ENCODE data around the gene ZXDC. TPM values are rescaled to one million over a fixed set of nuclear protein-coding genes. Genes with fewer than 3 reads are reported as not detected.

Gene ZXDC
- total RNA-seq, 2 donors from 2014 or later = 53.5 to 55.0 TPM

- no peak for DNase-seq (ENCODE audit: low spot score)
- ATAC-seq (ENCODE audit: insufficient number of reproducible peaks, low FRiP score, low read depth) = no peak
- H3K27ac ChIP-seq = no peak overlapping the region
Measured at GRCh38 chr3:126510308-126510910, 34.7 kb upstream of the ZXDC start.

GRCh38 chr3:126509597-126510307, 34.1 kb upstream of the ZXDC start:
- DNase-seq (ENCODE audit: low spot score) = no peak
- Histone ChIP-seq H3K9me3 (no peaks in the 10 kb centered on the region), H3K36me3 (no peaks in the 10 kb centered on the region), H3K4me3 (no peak overlapping the region), H3K27me3 (replicated peaks; ENCODE audit: insufficient read depth) (no peaks in the 10 kb centered on the region), H3K27ac (no peak overlapping the region), H3K4me1 (ENCODE audit: control insufficient read depth in 1 of 2, low read depth in 2 of 2) (no peaks in the 10 kb centered on the region)
- ATAC-seq (ENCODE audit: insufficient number of reproducible peaks, low FRiP score, low read depth) = no peak
- no peak for TF ChIP-seq CTCF (IDR thresholded peaks at IDR 0.05)

More at GRCh38 chr3:126510308-126510910, 34.7 kb upstream of the ZXDC start:
- Histone ChIP-seq H3K4me3 (no peak overlapping the region), H3K27me3 (replicated peaks; ENCODE audit: insufficient read depth) (no peaks in the 10 kb centered on the region), H3K9me3 (no peaks in the 10 kb centered on the region), H3K36me3 (no peaks in the 10 kb centered on the region), H3K4me1 (ENCODE audit: control insufficient read depth in 1 of 2, low read depth in 2 of 2) (no peaks in the 10 kb centered on the region)
- no peak for TF ChIP-seq CTCF (IDR thresholded peaks at IDR 0.05)

GRCh38 chr3:126508564-126508964, 32.9 kb upstream of the ZXDC start:
- no peak for TF ChIP-seq CTCF (IDR thresholded peaks at IDR 0.05)
- Histone ChIP-seq H3K36me3 (no peaks in the 10 kb centered on the region), H3K9me3 (no peaks in the 10 kb centered on the region), H3K27me3 (replicated peaks; ENCODE audit: insufficient read depth) (no peaks in the 10 kb centered on the region), H3K4me1 (ENCODE audit: control insufficient read depth in 1 of 2, low read depth in 2 of 2) (no peaks in the 10 kb centered on the region), H3K4me3 (no peak overlapping the region), H3K27ac (no peak overlapping the region)
- no peak for ATAC-seq (ENCODE audit: insufficient number of reproducible peaks, low FRiP score, low read depth)
- no peak for DNase-seq (ENCODE audit: low spot score)

GRCh38 chr3:126507886-126508285, 32.2 kb upstream of the ZXDC start:
- Histone ChIP-seq H3K4me1 (ENCODE audit: control insufficient read depth in 1 of 2, low read depth in 2 of 2) (no peaks in the 10 kb centered on the region), H3K4me3 (no peak overlapping the region), H3K36me3 (no peaks in the 10 kb centered on the region), H3K27me3 (replicated peaks; ENCODE audit: insufficient read depth) (no peaks in the 10 kb centered on the region), H3K9me3 (no peaks in the 10 kb centered on the region), H3K27ac (no peak overlapping the region)
- ATAC-seq (ENCODE audit: insufficient number of reproducible peaks, low FRiP score, low read depth) (no peak), DNase-seq (ENCODE audit: low spot score) (no peak)
- no peak for TF ChIP-seq CTCF (IDR thresholded peaks at IDR 0.05)

- ATAC-seq (ENCODE audit: insufficient number of reproducible peaks, low FRiP score, low read depth) (no peak), DNase-seq (ENCODE audit: low spot score) (no peak)
- Histone ChIP-seq H3K4me1 (ENCODE audit: control insufficient read depth in 1 of 2, low read depth in 2 of 2) (no peaks in the 10 kb centered on the region), H3K4me3 (no peak overlapping the region), H3K36me3 (no peaks in the 10 kb centered on the region), H3K27me3 (replicated peaks; ENCODE audit: insufficient read depth) (no peaks in the 10 kb centered on the region), H3K27ac (no peak overlapping the region), H3K9me3 (no peaks in the 10 kb centered on the region)
- TF ChIP-seq CTCF (IDR thresholded peaks at IDR 0.05) = no peak
Measured at GRCh38 chr3:126503701-126504100, 28.0 kb upstream of the ZXDC start.

Data from thoracic aorta (tissue), 2 donors.